Endothelial cell of umbilical vein (primary cell): ENCODE results near the gene CDR2L. TPM values are rescaled to one million over a fixed set of nuclear protein-coding genes. Genes with fewer than 3 reads are reported as not detected.

ENCODE experiments used
- BruUV-seq: library from RNA; stranded (reverse); fragments of 400-500 nt; replicated peaks from 2 replicates; lab custom pipeline; 2021; lab: Mats Ljungman, UMichigan
- CTCF ChIA-PET: fragments of 300-600, 350-600 bp; sonication (Branson Sonifier 250); formaldehyde crosslinking; loops from one replicate; lab custom pipeline; 2021; ENCODE audit warnings: antibody characterized with exemption, inconsistent platforms; lab: Charles Lee
- POLR2A ChIA-PET: fragments of 300-600, 350-600 bp; sonication (Branson Sonifier 250); formaldehyde crosslinking; loops from one replicate; lab custom pipeline; 2021; ENCODE audit warnings: antibody characterized with exemption, inconsistent platforms; lab: Charles Lee
- DNase-seq: peaks from one replicate; pipeline ENCODE4 v3.0.0-alpha.2; 2011; ENCODE audit warnings: low read depth, low spot score
- FAIRE-seq: peaks from 2 replicates; lab custom pipeline; 2011; peaks lifted over from hg19 to GRCh38; lab: Jason Lieb, UNC
- H2AFZ ChIP-seq: 2 replicates; pipeline ENCODE4 v1.6.0; 2012; ENCODE audit warnings: low read depth, low read length, control low read depth, inconsistent platforms
- H3K27ac ChIP-seq: 2 replicates; pipeline ENCODE4 v1.5.1; 2011; ENCODE audit warnings: low read depth, mild to moderate bottlenecking, control low read depth, low read length, moderate library complexity; ENCODE audit not compliant: insufficient read depth
- H3K27me3 ChIP-seq, 2 experiments: 2 replicates each; pipeline versions ENCODE4 v1.6.0 to v1.6.1; 2011; ENCODE audit warnings: low read length in 2 of 2, mixed read lengths in 1 of 2; ENCODE audit not compliant: control insufficient read depth in 2 of 2, insufficient read depth in 2 of 2
- H3K36me3 ChIP-seq, 2 experiments: 2 replicates in 1 of 2; 3 replicates in 1 of 2; pipeline ENCODE4 v1.5.1; 2011; ENCODE audit warnings: low read length in 2 of 2, mild to moderate bottlenecking in 1 of 2, moderate library complexity in 1 of 2; ENCODE audit not compliant: control insufficient read depth in 2 of 2, insufficient read depth in 2 of 2; ENCODE audit errors: extremely low read depth in 1 of 2
- H3K4me1 ChIP-seq: 3 replicates; pipeline ENCODE4 v1.5.1; 2011; ENCODE audit warnings: mild to moderate bottlenecking, low read length; ENCODE audit not compliant: control insufficient read depth, insufficient read depth; ENCODE audit errors: extremely low read depth
- H3K4me2 ChIP-seq: 2 replicates; pipeline ENCODE4 v1.6.1; 2011; ENCODE audit warnings: low read length, control low read depth, mixed read lengths; ENCODE audit not compliant: insufficient read depth
- H3K4me3 ChIP-seq, 3 experiments: fragments of 200-600 bp in 1 of 3; sonication (generic), shearing (Covaris generic) in 1 of 3; replicated peaks in 1 of 3; 2 replicates each; pipeline ENCODE4 v1.5.1; 2011 to 2016; ENCODE audit warnings: control low read depth in 3 of 3, low read length in 3 of 3, mild to moderate bottlenecking in 2 of 3, inconsistent platforms in 1 of 3, low read depth in 1 of 3, moderate library complexity in 1 of 3; ENCODE audit not compliant: insufficient read depth in 1 of 3
- H3K79me2 ChIP-seq: 2 replicates; pipeline ENCODE4 v1.6.0; 2012; ENCODE audit warnings: low read length, inconsistent platforms; ENCODE audit not compliant: control insufficient read depth, insufficient read depth
- H3K9ac ChIP-seq: replicated peaks from 2 replicates; pipeline ENCODE3; 2011; ENCODE audit warnings: low read length, control low read depth; ENCODE audit not compliant: insufficient read depth; ENCODE audit errors: extremely low read depth
- H3K9me1 ChIP-seq: replicated peaks from 3 replicates; pipeline ENCODE4 v1.6.0; 2011; ENCODE audit warnings: mild to moderate bottlenecking, low read length; ENCODE audit not compliant: control insufficient read depth, insufficient read depth; ENCODE audit errors: extremely low read depth
- H3K9me3 ChIP-seq: replicated peaks from 2 replicates; pipeline ENCODE4 v1.5.1; 2012; ENCODE audit warnings: low read length, inconsistent platforms; ENCODE audit not compliant: control insufficient read depth, insufficient read depth
- H4K20me1 ChIP-seq: replicated peaks from 2 replicates; pipeline ENCODE3; 2011; ENCODE audit warnings: mild to moderate bottlenecking, low read length; ENCODE audit not compliant: control insufficient read depth, insufficient read depth; ENCODE audit errors: extremely low read depth
- EZH2 ChIP-seq: IDR thresholded peaks from 2 replicates; pipeline ENCODE4 v1.6.1; 2012; ENCODE audit warnings: borderline replicate concordance, low read depth, mild to moderate bottlenecking, moderate library complexity, low read length, inconsistent platforms; ENCODE audit not compliant: severe bottlenecking
- FOS ChIP-seq: IDR thresholded peaks from 2 replicates; pipeline ENCODE4 v1.6.1; 2011; ENCODE audit warnings: mild to moderate bottlenecking, low read length, moderate library complexity, borderline replicate concordance; ENCODE audit not compliant: insufficient read depth
- GATA2 ChIP-seq: IDR thresholded peaks from 2 replicates; pipeline ENCODE4 v1.7.0; 2011; ENCODE audit warnings: low read depth, mild to moderate bottlenecking, moderate library complexity, mixed read lengths, low read length; ENCODE audit not compliant: insufficient read length, insufficient read depth
- JUN ChIP-seq: IDR thresholded peaks from 2 replicates; pipeline ENCODE4 v1.6.1; 2011; ENCODE audit warnings: borderline replicate concordance, low read depth; ENCODE audit not compliant: insufficient read length, insufficient read depth
- POLR2A ChIP-seq: IDR thresholded peaks from 2 replicates; pipeline ENCODE4 v1.6.1; 2012; ENCODE audit warnings: low read depth, mild to moderate bottlenecking, control low read depth, low read length
- POLR2AphosphoS5 ChIP-seq: IDR thresholded peaks from 2 replicates; pipeline ENCODE4 v1.6.1; 2012; ENCODE audit warnings: low read depth, mild to moderate bottlenecking, control low read depth, low read length, moderate library complexity; ENCODE audit not compliant: insufficient read depth
- dilution Hi-C: fragments of 300-500 bp; cut with MboI; formaldehyde crosslinking; loops from one replicate; pipeline ENCODE4 v1.15.0; 2019; ENCODE audit warnings: low sequenced_read_pairs; ENCODE audit not compliant: extremely low pct_ligation_motif_present
- intact Hi-C: fragments of 100-400 bp; cut with micrococcal nuclease; formaldehyde crosslinking; loops from one replicate; pipeline ENCODE4 v1.10.0; 2022
- polyA plus RNA-seq, 4 experiments: library from polyadenylated mRNA; depleted of rRNA in 3 of 4; stranded (reverse) in 3 of 4; unstranded in 1 of 4; fragments of >200 nt; gene quantifications; 2 replicates each; pipeline versions ENCODE4 v1.2.1 to v1.2.3, GENCODE V29; 2011 to 2012; ENCODE audit warnings: missing spikeins in 1 of 4
- total RNA-seq: library from RNA; stranded (reverse); gene quantifications from 2 replicates; pipeline ENCODE4 v1.2.3, GENCODE V29; 2021
- TF ChIP-seq, protein P1 (sequence below): IDR thresholded peaks from 2 replicates; pipeline ENCODE4 v1.6.1; 2011; ENCODE audit not compliant: insufficient read depth, insufficient read length
- TF ChIP-seq, protein P2 (sequence below), 2 donors: IDR thresholded peaks; 1 replicate in 1 of 2; 2 replicates in 1 of 2; pipeline ENCODE4 v1.5.1; 2011; ENCODE audit warnings: low read length in 2 of 2, mild to moderate bottlenecking in 2 of 2, moderate library complexity in 2 of 2, control low read depth in 1 of 2, inconsistent platforms in 1 of 2, low read depth in 1 of 2; ENCODE audit not compliant: insufficient read depth in 1 of 2; ENCODE audit errors: extremely low read depth in 1 of 2

Gene CDR2L
- total and polyA plus RNA-seq, 2 donors (not counting 3 experiments of a cell fraction or from before 2014, with no cell fraction given): 22.2 to 34.9 TPM

DNA sequence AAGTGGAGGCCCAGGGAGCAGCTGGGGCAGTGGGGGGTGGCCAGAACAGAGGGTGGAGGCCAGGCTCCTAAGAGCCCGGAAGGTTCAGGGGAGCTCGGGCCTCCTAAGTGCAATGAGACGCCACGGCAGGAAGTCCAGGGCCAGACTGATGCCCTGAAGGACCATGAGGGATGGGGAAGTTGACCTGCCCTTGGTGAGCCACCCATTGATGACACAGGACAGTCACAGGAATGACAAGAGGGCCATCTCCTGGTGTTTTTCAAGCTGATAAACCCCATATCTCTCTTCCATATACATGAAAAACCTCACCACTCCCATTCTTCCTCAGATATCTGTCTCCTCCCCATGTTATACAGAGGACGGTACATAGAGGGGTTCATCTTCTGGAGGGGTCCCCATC, 19.2 kb downstream of the CDR2L start:
- H3K4me3 ChIP-seq: no peak overlapping the region
- H3K4me1 ChIP-seq: peaks cover 2% of the 10 kb centered on the region
- H2AFZ ChIP-seq: no peak overlapping the region
- intact Hi-C loops: no loop called here
- H3K36me3 ChIP-seq: peaks cover 0 to 31% of the 10 kb centered on the region in 2 experiments
- TF ChIP-seq GATA2 (no peak), JUN (no peak), FOS (no peak), POLR2A (no peak), EZH2 (no peak)
- TF ChIP-seq, protein P1, sequence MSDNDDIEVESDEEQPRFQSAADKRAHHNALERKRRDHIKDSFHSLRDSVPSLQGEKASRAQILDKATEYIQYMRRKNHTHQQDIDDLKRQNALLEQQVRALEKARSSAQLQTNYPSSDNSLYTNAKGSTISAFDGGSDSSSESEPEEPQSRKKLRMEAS: no peak
- no peak overlapping the region for H3K4me2 ChIP-seq
- H3K9me3 ChIP-seq: no peaks in the 10 kb centered on the region
- dilution Hi-C loops: no loop called here
- DNase-seq: no peak
- ChIA-PET POLR2A (no interaction called here), CTCF (interaction anchor here (0.8 to 2.0 kb wide), 3 partner anchors 11 to 49 kb away, joined by 3 to 10 read pairs (median 4); no protein-coding TSS in a partner anchor)
- H3K9me1 ChIP-seq: no peaks in the 10 kb centered on the region
- H4K20me1 ChIP-seq: no peaks in the 10 kb centered on the region
- no peaks in the 10 kb centered on the region for H3K27me3 ChIP-seq
- no TSS peak for BruUV-seq
- H3K9ac ChIP-seq: no peak overlapping the region
- FAIRE-seq: no peak
- H3K27ac ChIP-seq: no peak overlapping the region
- no peaks in the 10 kb centered on the region for H3K79me2 ChIP-seq

DNA sequence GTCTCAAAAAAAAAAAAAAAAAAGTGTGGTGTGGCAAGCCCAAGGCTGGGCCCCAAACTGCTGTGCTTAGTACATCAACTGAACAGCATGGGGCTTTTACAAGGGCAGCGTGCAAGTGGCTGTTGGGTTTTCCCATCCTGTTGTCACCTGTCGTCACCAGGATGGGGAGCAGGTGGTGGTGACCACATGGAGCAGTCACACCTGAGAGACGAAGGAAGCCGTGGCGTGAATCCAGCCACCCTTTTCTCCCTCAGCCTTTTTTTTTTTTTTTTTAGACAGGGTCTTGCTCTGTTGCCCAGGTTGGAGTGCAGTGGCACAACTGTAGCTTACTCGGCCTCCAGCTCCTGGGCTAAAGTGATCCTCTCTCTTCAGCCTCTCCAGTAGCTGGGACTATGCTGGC, 20.9 kb downstream of the CDR2L start:
- POLR2A ChIA-PET: no interaction called here
- H3K27me3 ChIP-seq: no peaks in the 10 kb centered on the region
- H3K4me2 ChIP-seq: no peak overlapping the region
- no peak for TF ChIP-seq POLR2A
- TF ChIP-seq, protein P2, sequence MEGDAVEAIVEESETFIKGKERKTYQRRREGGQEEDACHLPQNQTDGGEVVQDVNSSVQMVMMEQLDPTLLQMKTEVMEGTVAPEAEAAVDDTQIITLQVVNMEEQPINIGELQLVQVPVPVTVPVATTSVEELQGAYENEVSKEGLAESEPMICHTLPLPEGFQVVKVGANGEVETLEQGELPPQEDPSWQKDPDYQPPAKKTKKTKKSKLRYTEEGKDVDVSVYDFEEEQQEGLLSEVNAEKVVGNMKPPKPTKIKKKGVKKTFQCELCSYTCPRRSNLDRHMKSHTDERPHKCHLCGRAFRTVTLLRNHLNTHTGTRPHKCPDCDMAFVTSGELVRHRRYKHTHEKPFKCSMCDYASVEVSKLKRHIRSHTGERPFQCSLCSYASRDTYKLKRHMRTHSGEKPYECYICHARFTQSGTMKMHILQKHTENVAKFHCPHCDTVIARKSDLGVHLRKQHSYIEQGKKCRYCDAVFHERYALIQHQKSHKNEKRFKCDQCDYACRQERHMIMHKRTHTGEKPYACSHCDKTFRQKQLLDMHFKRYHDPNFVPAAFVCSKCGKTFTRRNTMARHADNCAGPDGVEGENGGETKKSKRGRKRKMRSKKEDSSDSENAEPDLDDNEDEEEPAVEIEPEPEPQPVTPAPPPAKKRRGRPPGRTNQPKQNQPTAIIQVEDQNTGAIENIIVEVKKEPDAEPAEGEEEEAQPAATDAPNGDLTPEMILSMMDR (IDR thresholded peaks at IDR 0.05; ENCODE audit: extremely low read depth in 1 of 2, insufficient read depth in 1 of 2, low read depth in 1 of 2, low read length in 2 of 2): no peak
- TF ChIP-seq, protein P1: no peak
- no peak for TF ChIP-seq JUN
- no peak for TF ChIP-seq FOS
- no peak for TF ChIP-seq POLR2AphosphoS5
- TF ChIP-seq EZH2: no peak
- CTCF ChIA-PET: interaction anchor here (1.0 to 6.0 kb wide), 4 partner anchors 25 to 97 kb away, joined by 3 to 134 read pairs (median 7); no protein-coding TSS in a partner anchor
- H3K9me3 ChIP-seq: no peaks in the 10 kb centered on the region
- H3K9ac ChIP-seq: no peak overlapping the region
- intact Hi-C loops (no loop called here), dilution Hi-C loops (no loop called here)
- FAIRE-seq: no peak
- no peaks in the 10 kb centered on the region for H3K9me1 ChIP-seq
- BruUV-seq: no TSS peak
- H3K27ac ChIP-seq: no peak overlapping the region
- peaks cover 0 to 14% of the 10 kb centered on the region in 2 experiments for H3K36me3 ChIP-seq
- peaks cover 11% of the 10 kb centered on the region for H3K4me1 ChIP-seq
- H3K4me3 ChIP-seq: no peak overlapping the region
- no peak for DNase-seq
- no peaks in the 10 kb centered on the region for H4K20me1 ChIP-seq
- H3K79me2 ChIP-seq: peaks cover 5% of the 10 kb centered on the region
- no peak overlapping the region for H2AFZ ChIP-seq
